ENCODE data around the gene ANP32B. TPM values are rescaled to one million over a fixed set of nuclear protein-coding genes. Genes with fewer than 3 reads are reported as not detected.

Gene ANP32B
- polyA plus RNA-seq, 2 of the 4 experiments (the other 2 are of a cell fraction), result 127 to 360 TPM

- 1% methylated on average over 23 of the region's 80 CpGs for WGBS (ENCODE audit: missing lambda C conversion rate)
- ChIA-PET CTCF (interaction anchor here (0.9 to 10.9 kb wide), 8 partner anchors 17 to 207 kb away, joined by 3 to 84 read pairs (median 4); no protein-coding TSS in a partner anchor), POLR2A (interaction anchor here (0.6 to 2.1 kb wide), 30 partner anchors 9 to 423 kb away, joined by 3 to 17 read pairs (median 5); partner anchors contain the start of genes ANP32B, NCBP1, TBC1D2 and TRMO)
- H3K9me3 ChIP-seq, result no peaks in the 10 kb centered on the region
- H3K4me1 ChIP-seq, result peaks cover 16% of the 10 kb centered on the region; the same call in 2 of the 3 replicates
- no peak for FAIRE-seq
- H3K27ac ChIP-seq, result peak within 1 kb of the TSS; percentile 86 to 93
- H3K4me3 ChIP-seq, result peak within 1 kb of the TSS; percentile 70
- H3K4me2 ChIP-seq, result peak within 1 kb of the TSS; percentile 97
- DNase-seq (ENCODE audit: low read depth in 1 of 2, low spot score in 1 of 2), result peak; percentile 91 to 96
- ATAC-seq, result peak; percentile 96 to 98
- TF ChIP-seq TP53 (CRISPR knock-in tag; IDR thresholded peaks at IDR 0.05), result no peak
- no peak for TF ChIP-seq ELK1 (IDR thresholded peaks at IDR 0.05; ENCODE audit: low read depth, low read length)
- no peak for TF ChIP-seq HEYL (CRISPR knock-in tag; IDR thresholded peaks at IDR 0.05)
- no peak for TF ChIP-seq HOXB5 (CRISPR knock-in tag; IDR thresholded peaks at IDR 0.05)
- no peak for TF ChIP-seq RCOR1 (IDR thresholded peaks at IDR 0.05; ENCODE audit: low read depth, low read length)
- TF ChIP-seq ZC3H11A (IDR thresholded peaks at IDR 0.05), result no peak
- peak; percentile 69 to 96; a peak in 4 of 5 replicates for TF ChIP-seq JUN (IDR thresholded peaks at IDR 0.05)
- TF ChIP-seq MAZ (IDR thresholded peaks at IDR 0.05; ENCODE audit: borderline replicate concordance, low read depth, low read length), result no peak
- no peak for TF ChIP-seq POLR2AphosphoS2 (conservative IDR thresholded peaks at IDR 0.05; ENCODE audit: low read length)
- TF ChIP-seq RAD21 (conservative IDR thresholded peaks at IDR 0.05 in 1 of 2, IDR thresholded peaks at IDR 0.05 in 1 of 2), result no peak
- no peak for TF ChIP-seq NFE2L2 (conservative IDR thresholded peaks at IDR 0.05; ENCODE audit: low read length)
- peak; percentile 62; the same call in 1 of the 2 replicates for TF ChIP-seq PHF8 (IDR thresholded peaks at IDR 0.05; ENCODE audit: borderline replicate concordance, low read depth)
- TF ChIP-seq CBX2 (IDR thresholded peaks at IDR 0.05; ENCODE audit: borderline replicate concordance, low read depth), result no peak
- no peak for TF ChIP-seq ZFP36 (IDR thresholded peaks at IDR 0.05; ENCODE audit: borderline replicate concordance, partially characterized antibody)
- no peak for TF ChIP-seq CHD4 (IDR thresholded peaks at IDR 0.05; ENCODE audit: borderline replicate concordance)
- TF ChIP-seq RFX5 (IDR thresholded peaks at IDR 0.05), result no peak
- no peak for TF ChIP-seq FOSL2 (IDR thresholded peaks at IDR 0.05)
- TF ChIP-seq FOSL2 (CRISPR knock-in tag; IDR thresholded peaks at IDR 0.05), result no peak
- no peak for TF ChIP-seq BHLHE40 (IDR thresholded peaks at IDR 0.05; ENCODE audit: low read depth, low read length)
- no peak for TF ChIP-seq KDM1A (IDR thresholded peaks at IDR 0.05; ENCODE audit: low read depth)
- peak; percentile 81 for TF ChIP-seq REST (IDR thresholded peaks at IDR 0.05)
- TF ChIP-seq HES2 (IDR thresholded peaks at IDR 0.05), result no peak
- peak; percentile 92 for TF ChIP-seq CHD2 (IDR thresholded peaks at IDR 0.05; ENCODE audit: low read length, partially characterized antibody)
- no peak for TF ChIP-seq ESRRA (IDR thresholded peaks at IDR 0.05; ENCODE audit: borderline replicate concordance, low read length)
- TF ChIP-seq ZNF302 (CRISPR knock-in tag; IDR thresholded peaks at IDR 0.05), result no peak
- no peak for TF ChIP-seq TFCP2L1 (CRISPR knock-in tag; IDR thresholded peaks at IDR 0.05)
- TF ChIP-seq GATA3 (IDR thresholded peaks at IDR 0.05; ENCODE audit: borderline replicate concordance), result peak; percentile 42
- no peak for TF ChIP-seq EP300 (IDR thresholded peaks at IDR 0.05)
- no peak for TF ChIP-seq JUNB (IDR thresholded peaks at IDR 0.05)
- TF ChIP-seq SREBF2 (IDR thresholded peaks at IDR 0.05), result 0 out of 2 replicates have a peak, but pooled peaks have one; percentile 19
- no peak for TF ChIP-seq HOXB13 (CRISPR knock-in tag; IDR thresholded peaks at IDR 0.05; ENCODE audit: low read depth)
- TF ChIP-seq E2F6 (IDR thresholded peaks at IDR 0.05; ENCODE audit: borderline replicate concordance, low read depth), result 0 out of 2 replicates have a peak, but pooled peaks have one; percentile 57
- peak; percentile 92 for TF ChIP-seq POLR2A (IDR thresholded peaks at IDR 0.05; ENCODE audit: low read length)
- TF ChIP-seq HMGXB4 (CRISPR knock-in tag; IDR thresholded peaks at IDR 0.05; ENCODE audit: borderline replicate concordance), result no peak
Observed at GRCh38 chr9:98056269-98057137, 73.4 kb downstream of the ANP32B start, which contains the start of gene NANS. NANS (plus strand) TSS chr9:98056732; CDS start chr9:98056809, 77 bp downstream.
